HG03354 (cell line): ENCODE data around the gene CCSER1.
"Not testable (repeated sequence)": the region's sequence is repeated elsewhere in the genome, so short reads cannot be mapped to it uniquely, and the experiment has no call there.

Experiments used
- ATAC-seq: cut with Tn5 transposase; IDR thresholded peaks from one replicate; pipeline ENCODE4 v1.9.1; 2021; ENCODE audit warnings: mild to moderate bottlenecking; ENCODE audit not compliant: unreplicated experiment, poor library complexity, severe bottlenecking

The CCSER1 gene

DNA sequence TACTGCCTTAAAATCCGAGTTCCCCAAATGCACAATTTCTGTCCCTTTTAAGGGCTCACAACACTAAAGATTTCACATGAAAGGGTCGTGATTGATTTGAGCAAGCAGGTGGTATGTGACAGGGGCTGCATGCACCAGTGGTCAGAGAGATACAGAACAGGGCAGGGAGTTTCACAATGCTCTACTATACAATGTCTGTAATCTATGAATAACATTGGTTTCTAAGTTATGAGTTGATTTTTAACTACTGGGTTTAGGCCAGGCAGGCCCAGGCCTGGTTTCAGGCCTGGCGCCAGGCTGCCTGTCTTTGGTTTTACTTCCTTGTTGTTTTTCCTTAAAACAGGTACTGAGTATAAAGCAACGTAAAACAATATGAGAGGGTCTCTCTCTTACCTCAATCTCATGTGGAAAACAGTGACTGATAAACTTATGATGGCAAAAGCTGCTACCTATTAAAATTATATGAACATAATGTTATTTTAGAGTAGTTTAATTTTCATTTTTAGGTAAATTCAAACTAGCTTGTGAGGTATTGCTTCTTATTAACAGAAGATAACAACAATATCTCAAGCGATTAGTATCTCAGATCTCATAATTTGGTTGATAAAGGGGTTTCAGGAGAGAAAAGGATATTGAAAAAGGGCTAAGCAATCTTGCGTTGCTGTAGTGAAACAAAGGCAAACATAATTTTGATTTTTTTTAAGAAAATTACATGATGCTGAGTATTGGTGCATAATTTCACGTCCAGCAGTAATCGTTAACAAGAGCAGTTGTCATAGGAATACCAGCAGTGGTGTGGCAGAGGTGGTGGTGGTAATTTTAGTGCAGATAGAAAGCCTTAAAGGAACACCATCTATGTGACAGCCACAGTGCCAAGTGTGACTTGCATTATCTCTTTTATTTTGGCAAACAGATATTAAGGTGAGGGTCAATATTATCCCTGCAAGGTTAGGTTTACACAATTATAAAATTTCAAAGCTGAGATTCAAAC is 1232.1 kb downstream of the CCSER1 start:
- peak; percentile 58 for ATAC-seq

DNA sequence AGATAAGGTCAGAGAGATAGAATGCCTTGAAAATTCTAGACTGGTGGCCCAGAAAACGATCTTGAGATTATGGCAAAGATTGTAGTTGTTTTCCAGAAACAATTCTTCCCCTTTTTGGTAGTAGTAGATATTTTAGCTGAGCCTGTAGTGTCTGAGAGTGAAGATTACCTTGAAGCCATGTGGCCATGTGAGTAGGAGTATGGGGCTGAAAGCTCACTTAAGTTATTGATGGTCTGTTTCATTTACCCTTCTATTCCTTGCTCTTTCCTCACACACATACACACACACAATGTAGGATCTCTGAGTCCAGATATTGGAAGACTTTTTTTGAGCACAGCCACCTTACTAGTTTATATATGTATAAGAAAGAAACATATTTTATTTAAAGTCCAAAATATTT is 1234.9 kb downstream of the CCSER1 start:
- no peak for ATAC-seq

DNA sequence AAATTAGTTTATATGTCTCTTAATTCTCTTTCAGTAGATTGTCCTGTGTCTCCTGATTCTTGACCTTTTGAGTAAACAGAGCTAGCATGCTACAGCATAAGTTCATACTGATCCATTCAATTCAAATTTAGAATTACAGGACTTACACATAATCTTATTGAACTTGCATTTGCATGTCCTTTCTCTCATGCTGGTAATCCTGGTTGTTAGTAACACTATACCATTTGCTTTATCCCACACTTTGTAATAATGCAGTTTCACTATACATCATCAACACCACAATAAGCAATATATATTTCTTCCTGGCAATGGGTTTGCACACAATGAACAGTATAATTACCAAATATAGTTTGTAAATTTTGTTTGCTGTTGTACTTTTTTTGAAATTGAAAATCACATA is 1239.4 kb downstream of the CCSER1 start:
- ATAC-seq: no peak

DNA sequence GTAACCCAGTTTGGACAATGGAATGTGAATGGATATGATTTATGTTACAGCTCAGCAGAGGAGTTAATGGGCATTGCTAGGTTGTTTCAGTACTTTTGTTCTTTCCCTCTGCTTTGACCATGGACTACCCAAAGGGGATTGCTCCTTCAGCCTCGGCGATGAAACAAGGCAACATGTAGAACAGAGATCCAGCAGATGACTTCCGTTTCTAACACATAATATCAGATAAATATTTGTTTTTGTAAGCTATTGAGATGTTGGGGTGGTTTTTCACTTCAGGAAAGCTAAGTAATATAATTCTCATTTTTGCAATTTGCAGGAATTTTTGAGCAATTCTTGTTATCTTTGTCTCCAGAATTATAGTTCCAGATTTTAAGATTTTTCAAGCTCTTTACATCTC is 1241.9 kb downstream of the CCSER1 start:
- ATAC-seq: no peak

DNA sequence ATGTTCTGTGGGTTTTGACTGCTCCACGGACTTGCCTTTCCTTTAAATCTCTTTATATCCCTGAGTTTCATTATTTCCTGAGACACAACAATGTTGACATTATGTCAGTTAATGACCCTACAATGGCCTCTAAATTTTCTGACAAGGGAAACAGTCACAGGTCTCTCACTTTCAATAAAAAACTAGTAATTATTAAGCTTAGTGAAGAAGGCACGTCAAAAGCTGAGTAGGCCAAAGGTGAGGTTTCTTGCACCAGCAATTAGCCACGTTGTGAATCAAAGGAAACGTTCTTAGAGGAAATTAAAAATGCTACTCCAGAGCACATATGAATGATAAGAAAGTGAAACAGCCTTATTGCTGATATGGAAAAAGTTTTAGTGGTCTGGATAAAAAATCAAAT is 1246.4 kb downstream of the CCSER1 start:
- ATAC-seq: peak; percentile 42

DNA sequence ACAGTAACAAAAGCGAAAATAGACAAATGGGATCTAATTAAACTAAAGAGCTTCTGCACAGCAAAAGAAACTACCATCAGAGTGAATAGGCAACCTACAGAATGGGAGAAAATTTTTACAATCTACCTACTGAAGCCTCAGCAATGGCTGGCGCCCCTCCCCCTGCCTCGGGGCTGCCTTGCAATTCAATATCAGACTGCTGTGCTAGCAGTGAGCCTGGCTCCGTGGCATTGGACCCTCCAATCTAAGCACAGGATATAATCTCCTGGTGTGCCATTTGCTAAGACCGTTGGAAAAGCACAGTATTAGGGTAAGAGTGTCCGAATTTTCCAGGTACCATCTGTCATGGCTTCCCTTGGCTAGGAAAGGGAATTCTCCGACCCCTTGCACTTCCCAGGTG is 1278.2 kb downstream of the CCSER1 start:
- ATAC-seq: not testable (repeated sequence)

DNA sequence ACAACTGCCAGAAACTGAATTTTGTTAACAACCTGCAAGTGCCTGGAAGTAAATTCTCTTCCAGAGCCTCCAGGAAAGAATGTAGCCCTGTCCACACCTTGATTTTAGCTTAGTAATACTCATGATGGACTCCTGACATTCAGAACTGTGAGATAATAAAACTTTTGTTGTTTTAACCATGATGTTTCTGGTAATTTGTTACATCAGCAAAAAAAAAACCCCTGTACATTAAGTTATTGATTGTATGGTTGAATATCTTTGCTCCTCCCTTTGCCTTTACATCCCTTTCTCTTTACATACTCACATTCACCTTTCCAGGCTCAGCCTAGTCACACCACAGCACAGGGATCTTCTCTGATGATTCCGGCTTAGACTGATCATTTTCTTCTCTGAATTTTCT is 1294.8 kb downstream of the CCSER1 start:
- ATAC-seq: no peak

DNA sequence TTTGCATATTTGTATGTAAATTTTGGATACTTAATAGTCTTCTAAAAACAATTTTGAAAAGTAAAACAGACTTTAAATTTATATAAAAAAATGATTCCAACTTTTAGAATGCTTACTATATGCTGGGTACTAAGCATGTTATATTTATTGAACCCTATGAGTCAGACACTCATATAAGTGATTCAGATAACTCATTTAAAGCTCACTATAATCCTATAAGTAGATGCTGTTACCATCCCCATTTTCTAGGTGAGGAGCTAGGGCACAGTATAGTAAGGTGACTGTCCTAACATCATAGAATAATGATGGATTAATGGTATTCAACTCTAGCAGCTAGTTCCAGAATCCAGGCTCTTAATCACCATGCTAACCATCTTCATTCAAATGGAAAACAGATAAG is 1299.5 kb downstream of the CCSER1 start:
- no peak for ATAC-seq

DNA sequence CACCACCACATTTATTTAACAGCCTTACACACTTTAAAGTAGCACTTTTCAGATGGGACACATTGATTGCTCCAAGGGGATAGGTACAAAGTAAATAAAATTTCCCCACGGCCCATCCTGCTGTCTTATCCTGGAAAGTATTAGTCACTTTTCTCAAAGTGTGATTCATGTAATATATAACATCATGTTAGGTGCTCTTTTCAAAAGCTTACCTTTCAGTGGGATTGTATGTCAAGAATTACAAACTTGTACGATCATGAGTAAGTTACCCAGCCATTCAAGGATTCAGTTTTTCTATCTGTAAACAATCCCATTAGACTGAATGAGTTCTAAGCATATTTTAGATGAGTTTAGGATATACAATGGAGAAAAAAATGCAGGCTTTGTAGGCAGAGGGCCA is 1300.0 kb downstream of the CCSER1 start:
- no peak for ATAC-seq

DNA sequence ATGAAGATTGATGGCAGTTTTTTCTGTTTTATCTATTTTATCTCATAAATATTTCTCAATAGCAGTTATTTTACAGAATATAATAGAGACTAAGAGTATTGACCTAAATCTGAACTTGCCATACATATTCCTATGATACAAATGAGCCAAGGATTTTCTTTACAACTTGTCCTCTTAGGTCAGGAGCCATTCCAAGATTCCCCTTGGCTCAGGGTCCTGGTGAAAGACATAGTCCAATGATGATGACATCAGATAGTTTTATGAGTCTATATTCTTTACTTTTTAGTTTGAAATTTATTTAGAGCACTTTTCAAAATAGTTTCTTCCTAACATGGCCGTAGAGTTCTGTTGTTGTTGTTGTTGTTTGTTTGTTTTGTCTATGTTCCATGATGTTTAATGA is 1307.4 kb downstream of the CCSER1 start:
- no peak for ATAC-seq

DNA sequence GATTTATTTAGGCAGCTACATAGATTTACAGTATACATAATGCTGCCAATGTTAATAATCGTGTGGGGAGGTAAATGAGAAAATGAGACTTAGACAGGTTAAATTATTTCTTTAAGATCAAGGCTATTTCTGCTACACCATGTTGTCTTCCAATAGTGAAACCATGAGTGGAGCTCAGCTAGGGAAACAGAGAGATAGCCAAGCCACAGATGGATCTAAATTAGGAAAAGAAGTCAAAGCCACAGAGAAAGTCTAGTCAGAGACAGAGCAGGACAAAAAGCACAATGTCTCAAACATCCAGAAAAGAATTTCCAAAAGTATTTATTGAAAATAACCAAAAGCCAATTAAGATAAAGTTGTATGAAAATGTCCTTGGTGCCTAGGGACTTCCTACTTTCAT is 1309.4 kb downstream of the CCSER1 start:
- ATAC-seq: no peak

DNA sequence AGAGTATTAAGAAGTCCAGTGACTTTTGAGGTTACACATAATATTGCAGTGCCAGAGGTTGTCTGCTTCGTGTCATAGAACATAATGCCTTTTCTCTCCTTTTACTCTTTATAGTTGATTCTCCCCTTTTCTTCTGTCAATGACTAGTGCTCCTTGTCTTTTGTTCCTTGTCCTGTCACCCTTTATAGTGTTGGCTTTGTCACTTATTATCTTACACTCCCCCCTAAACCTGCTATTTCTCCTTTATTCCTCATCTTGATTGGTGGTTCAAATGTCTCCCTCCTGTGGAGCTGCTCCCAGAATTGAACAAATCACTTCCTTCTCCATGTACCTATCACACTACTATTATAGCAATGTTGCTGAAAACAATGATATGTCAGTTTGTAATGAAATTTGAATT is 1320.0 kb downstream of the CCSER1 start:
- ATAC-seq: no peak

DNA sequence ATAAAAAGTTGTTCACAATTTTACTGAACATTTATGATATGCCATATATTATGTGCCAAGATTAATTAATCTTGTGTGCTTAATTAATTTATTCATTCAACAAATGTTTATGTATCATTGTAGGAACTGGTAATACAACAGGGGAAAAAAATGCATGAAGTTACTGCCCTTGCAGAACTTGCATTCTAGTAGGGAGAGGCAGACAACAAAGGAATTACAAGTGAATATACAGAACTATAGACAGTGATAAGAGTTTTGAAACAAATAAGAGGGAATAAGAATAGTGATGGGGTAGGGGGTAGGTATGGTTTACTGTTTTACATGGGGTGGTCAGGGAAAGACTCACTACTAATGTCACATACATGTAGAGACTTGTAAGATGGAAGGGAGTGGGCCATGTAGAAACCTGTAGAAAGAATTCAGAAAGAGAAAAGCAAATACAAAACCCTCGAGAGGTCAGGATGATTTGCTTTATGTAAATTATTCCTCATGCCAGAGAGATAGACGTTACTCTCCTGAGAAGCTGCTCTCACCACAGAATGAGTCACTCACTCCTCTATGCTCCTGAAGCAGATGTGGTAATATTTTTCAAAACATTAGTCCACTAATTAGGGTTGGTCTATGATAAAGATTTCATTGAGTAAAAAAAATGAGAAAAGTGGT is 1321.6 kb downstream of the CCSER1 start:
- no peak for ATAC-seq

DNA sequence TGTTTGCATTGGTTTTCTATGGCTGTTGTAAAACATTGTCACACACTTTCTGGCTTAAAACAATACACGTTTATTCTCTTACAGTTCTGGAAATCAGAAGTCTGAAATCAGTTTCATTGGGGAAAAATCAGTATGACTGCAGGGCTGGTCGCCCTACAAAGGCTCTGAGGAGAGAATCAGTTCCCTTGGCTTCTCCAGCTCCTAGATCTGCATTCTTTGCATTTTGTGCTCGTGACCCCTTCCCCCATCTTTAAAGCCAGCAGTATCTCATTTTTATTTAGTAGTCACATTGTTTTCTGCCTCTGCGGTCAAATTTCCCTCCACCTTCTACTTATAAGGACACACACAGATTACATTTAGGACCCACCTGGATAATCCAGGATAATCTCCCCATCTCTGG is 1326.9 kb downstream of the CCSER1 start:
- ATAC-seq: no peak

DNA sequence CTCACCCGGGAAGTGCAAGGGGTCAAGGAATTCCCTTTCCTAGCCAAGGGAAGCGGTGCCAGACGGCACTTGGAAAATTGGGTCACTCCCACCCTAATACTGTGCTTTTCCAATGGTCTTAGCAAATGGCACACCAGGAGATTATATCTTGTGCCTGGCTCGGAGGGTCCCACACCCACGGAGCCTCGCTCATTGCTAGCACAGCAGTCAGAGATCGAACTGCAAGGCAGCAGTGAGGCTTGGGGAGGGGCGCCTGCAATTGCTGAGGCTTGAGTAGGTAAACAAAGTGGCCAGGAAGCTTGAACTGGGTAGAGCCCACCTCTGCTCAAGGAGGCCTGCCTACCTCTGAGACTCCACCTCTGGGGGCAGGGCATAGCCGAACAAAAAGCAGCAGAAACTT is 1335.4 kb downstream of the CCSER1 start:
- ATAC-seq: not testable (repeated sequence)

DNA sequence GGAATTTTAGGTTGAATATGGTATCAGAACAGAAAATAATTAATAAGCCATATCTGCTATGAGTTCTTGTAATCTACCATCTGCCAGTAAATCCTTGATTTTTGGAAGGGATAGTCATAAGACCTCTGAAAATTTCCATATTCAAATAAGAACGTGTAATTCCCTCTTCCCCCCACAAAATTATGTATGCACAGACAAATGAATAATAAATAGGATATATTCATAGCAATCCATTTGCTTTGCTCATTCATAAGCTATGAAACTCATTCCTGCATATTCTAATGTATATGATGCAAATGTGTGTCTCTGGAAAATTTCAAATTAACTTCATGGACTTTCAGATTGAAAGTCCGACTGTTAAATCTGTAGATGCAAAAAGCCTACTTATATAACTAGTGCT is 1343.5 kb downstream of the CCSER1 start:
- no peak for ATAC-seq

DNA sequence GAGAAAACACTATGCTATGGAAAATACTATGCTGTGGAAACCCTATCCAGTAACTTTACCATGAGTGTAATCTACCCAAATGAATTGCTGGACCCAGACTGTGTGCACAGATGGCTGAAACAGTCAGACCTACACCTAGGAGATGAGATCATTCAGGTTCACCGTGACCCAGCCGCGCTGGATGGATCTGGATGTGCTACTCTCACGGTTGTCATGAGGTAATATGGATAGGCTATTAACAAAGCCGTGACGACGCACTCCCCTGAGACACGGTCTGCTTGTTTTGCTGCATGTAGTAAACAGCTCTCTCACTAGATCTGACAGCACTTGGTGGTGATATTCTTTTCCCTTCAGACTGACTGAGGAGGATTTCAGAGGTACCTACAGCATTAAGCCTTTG is 1344.1 kb downstream of the CCSER1 start:
- no peak for ATAC-seq

DNA sequence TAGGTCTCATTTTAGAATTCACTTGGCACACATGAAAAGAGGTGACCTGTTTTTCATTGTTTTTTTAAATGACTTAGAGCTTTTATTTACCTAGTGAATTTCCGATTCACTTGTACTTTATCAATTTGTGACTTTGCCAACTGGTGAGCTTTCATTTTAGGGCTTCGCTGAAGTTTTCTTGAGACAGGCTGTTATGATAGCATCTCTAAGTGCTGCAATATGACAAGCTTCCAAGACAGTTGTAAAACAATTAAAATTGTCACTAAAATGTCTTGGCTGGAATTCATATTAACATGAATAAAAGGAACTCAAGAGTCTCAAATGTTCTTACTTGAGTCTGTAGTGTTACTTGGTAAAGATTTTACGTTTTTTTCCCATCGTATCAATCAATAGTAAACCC is 1344.9 kb downstream of the CCSER1 start:
- ATAC-seq: no peak

DNA sequence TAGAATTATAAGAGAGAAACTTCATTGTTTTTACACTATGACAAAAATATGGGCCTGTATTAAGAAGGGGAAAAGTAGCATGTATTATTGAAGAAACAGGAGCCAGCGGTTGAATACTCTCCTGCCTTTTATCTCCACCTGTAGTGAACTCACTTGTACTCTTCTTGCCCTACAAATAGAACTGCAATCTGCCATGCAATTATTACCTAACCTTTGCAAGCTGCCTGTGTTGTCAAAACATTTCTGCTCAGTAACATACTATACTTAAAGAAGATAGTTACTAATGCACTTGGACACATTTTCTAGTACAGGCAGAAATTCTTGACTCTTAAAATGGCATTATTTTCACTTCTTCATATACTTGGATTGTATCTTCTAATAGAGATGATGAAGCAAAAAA is 1358.2 kb downstream of the CCSER1 start:
- no peak for ATAC-seq

DNA sequence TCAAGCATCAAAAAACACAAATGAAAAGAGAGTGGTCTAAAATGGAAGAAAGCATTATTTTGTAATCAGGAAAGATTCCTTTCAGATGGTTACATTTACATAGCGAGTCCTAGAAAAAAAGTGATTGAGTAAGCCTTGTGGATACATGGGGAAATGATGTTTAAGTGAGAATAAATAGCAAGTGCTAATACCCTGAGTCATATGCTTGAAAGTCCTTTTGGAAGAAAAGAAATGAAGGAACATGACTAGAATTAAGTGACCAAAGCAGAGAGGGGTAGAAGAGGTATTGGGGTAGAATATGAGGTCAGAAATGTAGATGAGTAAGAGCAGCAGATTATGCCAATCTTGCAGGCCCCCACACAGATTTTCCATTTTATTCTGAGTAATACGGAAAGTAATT is 1361.8 kb downstream of the CCSER1 start:
- no peak for ATAC-seq

DNA sequence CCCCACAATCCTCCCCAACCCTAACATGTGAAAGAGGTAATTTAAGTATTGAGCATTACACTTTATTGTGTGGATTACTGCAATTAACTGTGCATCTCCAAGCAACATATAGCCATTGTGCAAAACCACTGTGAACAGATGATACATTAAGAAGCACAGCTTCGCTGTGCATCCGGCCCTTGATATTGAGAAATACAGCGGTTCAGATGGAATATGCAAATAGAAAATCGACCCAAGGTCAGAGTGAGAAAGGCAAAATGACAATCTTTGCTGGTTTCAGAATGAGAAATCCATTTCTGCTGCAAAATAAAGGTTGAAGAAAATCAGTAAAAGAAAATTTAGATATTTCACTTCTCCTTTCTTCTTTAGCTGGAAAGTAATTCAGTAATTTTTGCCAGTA is 1370.7 kb downstream of the CCSER1 start:
- no peak for ATAC-seq
